ENCODE measurements around the gene EXT2.

Gene EXT2

DNA sequence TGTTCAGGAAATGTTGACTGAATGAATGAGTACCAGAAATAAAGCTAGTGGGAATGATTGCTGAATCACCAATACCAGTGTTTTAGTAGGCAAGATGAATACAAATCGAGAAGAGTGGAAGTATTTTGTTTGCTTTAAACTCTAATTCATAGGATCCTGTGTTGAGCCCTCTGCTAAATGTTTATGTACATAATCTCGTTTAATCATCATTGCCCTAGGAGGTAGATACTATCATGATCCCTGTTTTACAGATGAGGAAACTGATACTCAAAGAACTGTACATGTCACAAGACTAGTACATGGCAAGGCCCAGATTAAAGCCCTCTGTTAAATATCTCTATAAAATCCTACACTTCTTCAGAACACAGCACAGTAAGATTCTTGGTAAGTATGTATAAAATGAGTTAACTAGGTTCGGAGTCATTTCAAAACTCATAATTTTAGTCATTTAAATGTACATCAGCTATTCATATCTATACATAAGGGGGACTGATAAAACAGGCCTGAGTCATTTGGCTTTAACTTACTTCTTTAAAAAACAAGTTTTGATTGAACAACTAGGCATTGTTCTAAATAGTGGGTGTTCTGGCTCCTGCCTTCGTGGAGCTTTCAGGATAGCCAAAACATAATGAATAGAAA, 97.1 kb downstream of the EXT2 start:
- TF ChIP-seq, protein P1, sequence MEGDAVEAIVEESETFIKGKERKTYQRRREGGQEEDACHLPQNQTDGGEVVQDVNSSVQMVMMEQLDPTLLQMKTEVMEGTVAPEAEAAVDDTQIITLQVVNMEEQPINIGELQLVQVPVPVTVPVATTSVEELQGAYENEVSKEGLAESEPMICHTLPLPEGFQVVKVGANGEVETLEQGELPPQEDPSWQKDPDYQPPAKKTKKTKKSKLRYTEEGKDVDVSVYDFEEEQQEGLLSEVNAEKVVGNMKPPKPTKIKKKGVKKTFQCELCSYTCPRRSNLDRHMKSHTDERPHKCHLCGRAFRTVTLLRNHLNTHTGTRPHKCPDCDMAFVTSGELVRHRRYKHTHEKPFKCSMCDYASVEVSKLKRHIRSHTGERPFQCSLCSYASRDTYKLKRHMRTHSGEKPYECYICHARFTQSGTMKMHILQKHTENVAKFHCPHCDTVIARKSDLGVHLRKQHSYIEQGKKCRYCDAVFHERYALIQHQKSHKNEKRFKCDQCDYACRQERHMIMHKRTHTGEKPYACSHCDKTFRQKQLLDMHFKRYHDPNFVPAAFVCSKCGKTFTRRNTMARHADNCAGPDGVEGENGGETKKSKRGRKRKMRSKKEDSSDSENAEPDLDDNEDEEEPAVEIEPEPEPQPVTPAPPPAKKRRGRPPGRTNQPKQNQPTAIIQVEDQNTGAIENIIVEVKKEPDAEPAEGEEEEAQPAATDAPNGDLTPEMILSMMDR (IDR thresholded peaks at IDR 0.05; ENCODE audit: low read depth, low read length): no peak
- no peak for DNase-seq (ENCODE audit: low read depth, low spot score)
- in situ Hi-C loops (cut with HindIII; ENCODE audit: low sequenced_read_pairs): no loop called here
- H3K4me3 ChIP-seq (ENCODE audit: low read depth, low read length): no peak overlapping the region

- TF ChIP-seq, protein P1 (IDR thresholded peaks at IDR 0.05; ENCODE audit: low read depth, low read length): no peak
- no peak overlapping the region for H3K4me3 ChIP-seq (ENCODE audit: low read depth, low read length)
- in situ Hi-C loops (cut with HindIII; ENCODE audit: low sequenced_read_pairs): no loop called here
- DNase-seq (ENCODE audit: low read depth, low spot score): no peak
These were observed 98.4 kb downstream of the EXT2 start for GRCh38 chr11:44193856-44194255.

- H3K4me3 ChIP-seq (ENCODE audit: low read depth, low read length): no peak overlapping the region
- TF ChIP-seq, protein P1 (IDR thresholded peaks at IDR 0.05; ENCODE audit: low read depth, low read length): no peak
- no peak for DNase-seq (ENCODE audit: low read depth, low spot score)
- in situ Hi-C loops (cut with HindIII; ENCODE audit: low sequenced_read_pairs): no loop called here
These were observed 102.8 kb downstream of the EXT2 start for GRCh38 chr11:44198146-44198724.

GRCh38 chr11:44199298-44199697, 103.8 kb downstream of the EXT2 start:
- TF ChIP-seq, protein P1 (IDR thresholded peaks at IDR 0.05; ENCODE audit: low read depth, low read length): no peak
- DNase-seq (ENCODE audit: low read depth, low spot score): no peak
- H3K4me3 ChIP-seq (ENCODE audit: low read depth, low read length): no peak overlapping the region
- in situ Hi-C loops (cut with HindIII; ENCODE audit: low sequenced_read_pairs): no loop called here

- in situ Hi-C loops (cut with HindIII; ENCODE audit: low sequenced_read_pairs): no loop called here
- no peak overlapping the region for H3K4me3 ChIP-seq (ENCODE audit: low read depth, low read length)
- TF ChIP-seq, protein P1 (IDR thresholded peaks at IDR 0.05; ENCODE audit: low read depth, low read length): no peak
- no peak for DNase-seq (ENCODE audit: low read depth, low spot score)
These were observed 104.3 kb downstream of the EXT2 start for GRCh38 chr11:44199816-44200215.

- TF ChIP-seq, protein P1 (IDR thresholded peaks at IDR 0.05; ENCODE audit: low read depth, low read length): no peak
- no peak overlapping the region for H3K4me3 ChIP-seq (ENCODE audit: low read depth, low read length)
- in situ Hi-C loops (cut with HindIII; ENCODE audit: low sequenced_read_pairs): no loop called here
- no peak for DNase-seq (ENCODE audit: low read depth, low spot score)
These were observed 108.0 kb downstream of the EXT2 start for GRCh38 chr11:44203270-44204043.

Measured in astrocyte of the spinal cord (primary cell).